Activated T-helper 1 cell treated with anti-CD3 and anti-CD28 coated beads, Interleukin-12 subunit alpha, Interleukin-12 subunit beta, Interleukin-2, Interleukin-4 antibody, amounts not matched to agents 30 ng/mL and 10 ng/mL and 1 ng/mL, durations not matched to agents 14 hours and 24 hours and 36 hours (primary cell): ENCODE results near the gene ESYT1. TPM values are rescaled to one million over a fixed set of nuclear protein-coding genes. Genes with fewer than 3 reads are reported as not detected.
A peak's percentile ranks its signal among the peaks of the same experiment; 100 is the strongest.

ENCODE experiments used
- DNase-seq: peaks from one replicate; pipeline ENCODE4 v3.0.0; 2021; ENCODE audit warnings: low spot score
- H3K27ac Mint-ChIP-seq: one replicate; pipeline ENCODE4 v1.8.0; 2021; ENCODE audit warnings: mild to moderate bottlenecking, mixed read lengths
- H3K27me3 Mint-ChIP-seq: one replicate; pipeline ENCODE4 v1.8.0; 2022; ENCODE audit warnings: mild to moderate bottlenecking, moderate library complexity, mixed read lengths; ENCODE audit not compliant: insufficient read depth
- H3K36me3 Mint-ChIP-seq: one replicate; pipeline ENCODE4 v1.8.0; 2021; ENCODE audit warnings: low read depth, mixed read lengths
- H3K4me1 Mint-ChIP-seq: one replicate; pipeline ENCODE4 v1.8.0; 2021; ENCODE audit warnings: low read depth, mixed read lengths
- H3K4me3 Mint-ChIP-seq: one replicate; pipeline ENCODE4 v1.8.0; 2021; ENCODE audit warnings: mild to moderate bottlenecking, moderate library complexity, mixed read lengths
- H3K9me3 Mint-ChIP-seq: one replicate; pipeline ENCODE4 v1.8.0; 2021; ENCODE audit warnings: mixed read lengths
- intact Hi-C: fragments of 100-400 bp; cut with micrococcal nuclease; formaldehyde crosslinking; loops from one replicate; pipeline ENCODE4 v1.15.1; 2024
- total RNA-seq: library from RNA; stranded (reverse); gene quantifications from 2 replicates; pipeline ENCODE4 v1.2.3, GENCODE V29; 2022

The ESYT1 gene
- total RNA-seq, 1 donor from 2014 or later = 161 TPM

DNA sequence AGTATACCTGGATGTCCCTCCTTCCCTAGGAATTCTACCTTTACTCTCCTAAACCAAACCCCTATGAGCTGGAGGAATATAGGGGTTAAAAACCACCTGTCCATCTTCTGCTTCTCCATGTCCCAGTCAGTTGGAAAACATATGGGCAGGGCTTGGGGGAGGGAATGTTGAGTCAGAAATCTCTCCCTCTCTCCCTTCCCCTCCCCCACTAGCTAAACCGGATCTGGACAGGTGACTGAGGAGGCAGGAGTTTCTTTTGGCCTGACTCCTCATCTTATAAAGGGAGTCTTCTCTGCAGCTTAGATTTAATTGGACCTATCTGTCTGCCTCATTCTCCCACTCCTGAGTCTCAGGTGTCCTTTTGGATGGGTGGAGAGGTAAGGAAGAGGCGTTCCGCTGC, 42.0 kb upstream of the ESYT1 start:
- no peaks in the 10 kb centered on the region for H3K9me3 Mint-ChIP-seq
- H3K27ac Mint-ChIP-seq = no peak overlapping the region
- peaks cover 13% of the 10 kb centered on the region for H3K27me3 Mint-ChIP-seq
- H3K4me1 Mint-ChIP-seq = peaks cover 8% of the 10 kb centered on the region
- no peak for DNase-seq
- H3K4me3 Mint-ChIP-seq = no peak overlapping the region
- H3K36me3 Mint-ChIP-seq = no peaks in the 10 kb centered on the region
- intact Hi-C loops = no loop called here

DNA sequence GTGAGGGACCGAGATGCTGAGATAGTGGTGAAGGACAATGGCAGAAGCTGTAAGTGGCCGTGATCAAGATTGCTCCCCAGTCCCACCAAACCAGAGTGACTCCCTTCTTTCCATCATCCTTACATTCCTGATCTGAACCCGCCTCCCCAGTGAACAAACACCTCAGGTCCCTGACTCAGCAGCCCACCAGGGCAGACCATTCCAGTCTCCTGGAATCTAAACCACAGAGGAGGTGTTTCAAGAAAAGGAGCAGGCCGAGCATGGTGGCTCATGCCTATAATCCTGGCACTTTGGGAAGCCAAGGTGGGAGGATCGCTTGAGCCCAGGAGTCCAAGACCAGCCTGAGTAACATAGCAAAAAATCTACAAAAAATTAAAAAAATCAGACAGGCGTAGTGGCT, 41.5 kb upstream of the ESYT1 start:
- H3K27me3 Mint-ChIP-seq = peaks cover 10% of the 10 kb centered on the region
- intact Hi-C loops = no loop called here
- H3K4me1 Mint-ChIP-seq = peaks cover 6% of the 10 kb centered on the region
- DNase-seq = no peak
- no peak overlapping the region for H3K27ac Mint-ChIP-seq
- no peaks in the 10 kb centered on the region for H3K36me3 Mint-ChIP-seq
- H3K9me3 Mint-ChIP-seq = no peaks in the 10 kb centered on the region
- H3K4me3 Mint-ChIP-seq = no peak overlapping the region

DNA sequence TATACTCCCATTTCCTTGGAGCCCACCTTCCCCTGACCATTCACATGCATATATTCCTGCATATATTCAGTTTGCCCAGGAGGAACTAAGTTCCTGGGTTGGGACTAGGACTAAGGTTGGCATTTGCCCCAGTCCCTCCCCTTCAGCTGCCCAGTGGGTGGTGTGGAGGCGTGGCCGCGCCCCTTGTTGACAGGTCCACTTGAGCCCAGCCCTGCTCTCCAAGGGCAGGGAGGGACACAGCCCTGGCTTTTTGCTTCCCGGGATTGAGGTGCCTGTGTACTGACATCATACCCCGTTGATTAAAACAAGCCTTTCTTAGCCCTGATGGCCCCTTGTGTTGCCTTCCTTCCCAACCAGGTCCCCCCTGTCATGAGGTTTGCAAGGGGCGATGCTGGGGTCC, 40.8 kb upstream of the ESYT1 start:
- intact Hi-C loops = no loop called here
- Mint-ChIP-seq H3K9me3 (no peaks in the 10 kb centered on the region), H3K4me1 (peaks cover 6% of the 10 kb centered on the region), H3K36me3 (no peaks in the 10 kb centered on the region), H3K4me3 (no peak overlapping the region), H3K27me3 (peaks cover 6% of the 10 kb centered on the region), H3K27ac (no peak overlapping the region)
- DNase-seq = no peak

DNA sequence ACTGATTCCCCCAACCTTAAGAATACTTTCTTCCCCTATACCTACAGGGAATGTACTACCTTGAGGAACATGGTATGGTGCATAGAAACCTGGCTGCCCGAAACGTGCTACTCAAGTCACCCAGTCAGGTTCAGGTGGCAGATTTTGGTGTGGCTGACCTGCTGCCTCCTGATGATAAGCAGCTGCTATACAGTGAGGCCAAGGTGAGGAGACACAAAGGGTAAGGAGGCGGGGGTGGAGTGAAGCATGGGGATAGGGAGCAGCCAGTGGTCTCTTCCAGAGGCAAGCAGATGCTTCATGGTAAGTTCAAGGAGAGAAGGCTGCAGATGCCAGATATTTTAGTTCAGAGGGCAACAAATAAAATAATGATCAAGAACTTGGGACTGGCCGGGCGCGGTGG, 30.3 kb upstream of the ESYT1 start:
- Mint-ChIP-seq H3K36me3 (no peaks in the 10 kb centered on the region), H3K4me1 (peaks cover 20% of the 10 kb centered on the region), H3K9me3 (no peaks in the 10 kb centered on the region), H3K4me3 (no peak overlapping the region), H3K27ac (no peak overlapping the region), H3K27me3 (peaks cover 13% of the 10 kb centered on the region)
- no peak for DNase-seq
- intact Hi-C loops = no loop called here

DNA sequence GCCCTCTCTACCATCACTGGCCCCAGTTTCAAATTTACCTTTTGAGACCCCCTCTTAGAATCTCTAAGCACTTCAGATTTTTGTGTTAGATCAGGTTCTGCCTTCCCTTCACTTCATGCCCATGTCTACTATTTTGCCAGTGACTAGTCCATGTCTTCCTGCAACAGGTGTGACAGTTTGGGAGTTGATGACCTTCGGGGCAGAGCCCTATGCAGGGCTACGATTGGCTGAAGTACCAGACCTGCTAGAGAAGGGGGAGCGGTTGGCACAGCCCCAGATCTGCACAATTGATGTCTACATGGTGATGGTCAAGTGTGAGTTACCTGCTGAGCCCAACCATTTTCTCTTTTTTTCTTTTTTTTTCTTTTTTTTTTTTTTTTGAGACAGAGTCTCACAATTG, 29.5 kb upstream of the ESYT1 start:
- no peaks in the 10 kb centered on the region for H3K36me3 Mint-ChIP-seq
- H3K4me3 Mint-ChIP-seq = no peak overlapping the region

DNA sequence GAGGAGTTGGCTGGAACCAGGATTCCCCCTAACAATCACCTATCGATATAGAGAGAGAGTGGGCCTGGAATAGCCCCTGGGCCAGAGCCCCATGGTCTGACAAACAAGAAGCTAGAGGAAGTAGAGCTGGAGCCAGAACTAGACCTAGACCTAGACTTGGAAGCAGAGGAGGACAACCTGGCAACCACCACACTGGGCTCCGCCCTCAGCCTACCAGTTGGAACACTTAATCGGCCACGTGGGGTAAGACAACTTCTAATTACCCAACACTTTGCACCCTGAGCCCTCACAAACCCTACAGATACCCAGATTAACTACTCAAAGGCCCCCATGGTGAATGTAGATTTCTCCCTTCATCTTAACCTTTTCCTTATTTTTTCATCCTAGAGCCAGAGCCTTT, 28.3 kb upstream of the ESYT1 start:
- Mint-ChIP-seq H3K27ac (no peak overlapping the region), H3K4me3 (no peak overlapping the region), H3K27me3 (peaks cover 8% of the 10 kb centered on the region), H3K9me3 (no peaks in the 10 kb centered on the region), H3K36me3 (peaks cover 3% of the 10 kb centered on the region), H3K4me1 (peaks cover 33% of the 10 kb centered on the region)
- intact Hi-C loops = no loop called here
- DNase-seq = no peak

More for the DNA sequence above, 29.5 kb upstream of the ESYT1 start:
- Mint-ChIP-seq H3K9me3 (no peaks in the 10 kb centered on the region), H3K27me3 (peaks cover 11% of the 10 kb centered on the region), H3K4me1 (peaks cover 28% of the 10 kb centered on the region), H3K27ac (no peak overlapping the region)
- DNase-seq = no peak
- intact Hi-C loops = no loop called here

DNA sequence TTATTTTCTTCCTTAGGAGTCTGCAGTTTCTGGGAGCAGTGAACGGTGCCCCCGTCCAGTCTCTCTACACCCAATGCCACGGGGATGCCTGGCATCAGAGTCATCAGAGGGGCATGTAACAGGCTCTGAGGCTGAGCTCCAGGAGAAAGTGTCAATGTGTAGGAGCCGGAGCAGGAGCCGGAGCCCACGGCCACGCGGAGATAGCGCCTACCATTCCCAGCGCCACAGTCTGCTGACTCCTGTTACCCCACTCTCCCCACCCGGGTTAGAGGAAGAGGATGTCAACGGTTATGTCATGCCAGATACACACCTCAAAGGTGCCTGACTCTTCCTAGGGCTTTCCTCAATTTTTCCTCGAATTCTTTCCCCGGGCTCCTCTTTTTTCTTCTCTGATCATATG, 27.0 kb upstream of the ESYT1 start:
- intact Hi-C loops = no loop called here
- Mint-ChIP-seq H3K27me3 (peaks cover 8% of the 10 kb centered on the region), H3K4me3 (no peak overlapping the region), H3K9me3 (no peaks in the 10 kb centered on the region), H3K36me3 (peaks cover 12% of the 10 kb centered on the region), H3K4me1 (peaks cover 41% of the 10 kb centered on the region), H3K27ac (peak overlapping the region; percentile 28)
- DNase-seq = no peak

DNA sequence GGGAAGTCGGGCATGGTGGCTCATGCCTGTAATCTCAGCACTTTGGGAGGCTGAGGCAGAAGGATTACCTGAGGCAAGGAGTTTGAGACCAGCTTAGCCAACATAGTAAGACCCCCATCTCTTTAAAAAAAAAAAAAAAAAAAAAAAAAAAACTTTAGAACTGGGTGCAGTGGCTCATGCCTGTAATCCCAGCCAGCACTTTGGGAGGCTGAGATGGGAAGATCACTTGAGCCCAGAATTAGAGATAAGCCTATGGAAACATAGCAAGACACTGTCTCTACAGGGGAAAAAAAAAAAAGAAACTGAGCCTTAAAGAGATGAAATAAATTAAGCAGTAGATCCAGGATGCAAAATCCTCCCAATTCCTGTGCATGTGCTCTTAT, 25.4 kb upstream of the ESYT1 start:
- no peak for DNase-seq

DNA sequence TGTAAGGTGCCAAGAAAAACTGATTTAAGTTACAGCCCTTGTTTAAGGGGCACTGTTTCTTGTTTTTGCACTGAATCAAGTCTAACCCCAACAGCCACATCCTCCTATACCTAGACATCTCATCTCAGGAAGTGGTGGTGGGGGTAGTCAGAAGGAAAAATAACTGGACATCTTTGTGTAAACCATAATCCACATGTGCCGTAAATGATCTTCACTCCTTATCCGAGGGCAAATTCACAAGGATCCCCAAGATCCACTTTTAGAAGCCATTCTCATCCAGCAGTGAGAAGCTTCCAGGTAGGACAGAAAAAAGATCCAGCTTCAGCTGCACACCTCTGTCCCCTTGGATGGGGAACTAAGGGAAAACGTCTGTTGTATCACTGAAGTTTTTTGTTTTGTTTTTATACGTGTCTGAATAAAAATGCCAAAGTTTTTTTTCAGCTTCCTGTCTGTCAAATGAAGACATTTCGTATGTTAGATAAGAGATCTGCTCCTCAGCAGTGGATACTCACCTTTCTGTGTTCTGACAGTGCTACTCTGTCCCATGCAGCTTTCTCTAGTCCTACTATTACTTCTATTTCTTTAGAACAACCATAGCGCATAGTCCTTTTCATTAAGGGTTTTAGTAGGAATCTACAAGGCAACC, 24.9 kb upstream of the ESYT1 start:
- H3K36me3 Mint-ChIP-seq = peaks cover 30% of the 10 kb centered on the region
- peaks cover 49% of the 10 kb centered on the region for H3K4me1 Mint-ChIP-seq
- H3K27ac Mint-ChIP-seq = peak overlapping the region; percentile 89
- H3K9me3 Mint-ChIP-seq = no peaks in the 10 kb centered on the region
- H3K4me3 Mint-ChIP-seq = peak overlapping the region; percentile 98
- intact Hi-C loops = no loop called here
- no peak for DNase-seq
- no peaks in the 10 kb centered on the region for H3K27me3 Mint-ChIP-seq

More for the DNA sequence above, 25.4 kb upstream of the ESYT1 start:
- Mint-ChIP-seq H3K27ac (peak overlapping the region; percentile 89), H3K4me3 (peak overlapping the region; percentile 98), H3K4me1 (peaks cover 49% of the 10 kb centered on the region), H3K36me3 (peaks cover 25% of the 10 kb centered on the region), H3K9me3 (no peaks in the 10 kb centered on the region), H3K27me3 (peaks cover 2% of the 10 kb centered on the region)
- intact Hi-C loops = no loop called here

DNA sequence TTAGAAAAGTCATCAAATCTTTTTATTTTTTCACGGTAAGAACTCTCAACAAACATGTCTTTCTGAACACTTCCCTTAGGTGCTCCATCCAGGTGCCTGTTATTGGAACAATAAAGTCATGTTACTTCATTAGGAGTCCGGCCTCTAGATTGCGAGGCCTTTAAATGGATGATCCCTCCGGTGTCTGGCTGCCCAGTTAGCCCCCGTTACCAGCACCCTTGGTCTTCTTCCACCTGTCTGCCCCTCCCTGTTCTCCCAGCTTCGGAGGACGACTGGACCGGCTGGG, 24.3 kb upstream of the ESYT1 start:
- no peaks in the 10 kb centered on the region for H3K9me3 Mint-ChIP-seq
- H3K36me3 Mint-ChIP-seq = peaks cover 35% of the 10 kb centered on the region
- no peak for DNase-seq
- intact Hi-C loops = loop anchor here (1.0 kb wide), 14 partner anchors 13 to 585 kb away; partner anchors contain the start of genes DNAJC14, MYL6B, PTGES3 and RPL41
- peak overlapping the region; percentile 98 for H3K4me3 Mint-ChIP-seq
- H3K27ac Mint-ChIP-seq = peak overlapping the region; percentile 89
- H3K4me1 Mint-ChIP-seq = peaks cover 49% of the 10 kb centered on the region
- no peaks in the 10 kb centered on the region for H3K27me3 Mint-ChIP-seq

DNA sequence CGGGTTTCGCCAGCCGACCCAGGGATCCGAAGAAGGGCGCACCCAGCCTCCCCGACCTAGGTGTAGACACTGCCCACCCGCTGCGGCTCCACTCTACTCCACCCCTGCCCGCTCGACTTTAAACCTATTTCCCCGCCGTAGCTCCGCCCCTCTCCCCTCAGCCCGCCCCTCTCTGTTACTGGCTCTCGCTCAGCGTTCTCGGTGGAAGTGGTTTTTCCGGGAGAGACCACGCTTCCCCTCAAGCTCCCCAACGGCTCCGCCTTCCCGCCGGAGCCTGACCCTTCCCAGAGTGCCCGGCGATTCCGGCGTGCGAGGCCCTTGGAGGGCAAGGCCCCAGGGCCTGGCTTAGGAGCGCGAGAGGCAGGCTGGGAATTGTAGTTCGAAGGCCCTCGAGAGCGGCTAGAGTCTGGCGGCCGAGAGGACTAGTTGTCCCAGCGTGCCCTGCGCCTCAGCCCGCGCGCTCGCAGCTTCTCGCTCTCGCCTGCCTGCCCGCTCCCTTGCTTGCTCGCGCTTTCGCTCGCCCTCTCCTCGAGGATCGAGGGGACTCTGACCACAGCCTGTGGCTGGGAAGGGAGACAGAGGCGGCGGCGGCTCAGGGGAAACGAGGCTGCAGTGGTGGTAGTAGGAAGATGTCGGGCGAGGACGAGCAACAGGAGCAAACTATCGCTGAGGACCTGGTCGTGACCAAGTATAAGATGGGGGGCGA, 23.8 kb upstream of the ESYT1 start, which contains the start of gene PA2G4:
PA2G4 (plus strand) TSS at position 451 of the 706 bp plus-strand sequence; CDS start at position 630, 179 bp downstream.
- Mint-ChIP-seq H3K27ac (peak within 1 kb of the TSS; percentile 89), H3K9me3 (no peaks in the 10 kb centered on the region), H3K27me3 (no peaks in the 10 kb centered on the region), H3K4me3 (peak within 1 kb of the TSS; percentile 98), H3K4me1 (peaks cover 49% of the 10 kb centered on the region), H3K36me3 (peaks cover 39% of the 10 kb centered on the region)
- DNase-seq = peak; percentile 99
- intact Hi-C loops = loop anchor here (1.0 kb wide), 14 partner anchors 12 to 584 kb away; partner anchors contain the start of genes DNAJC14, MYL6B, PTGES3 and RPL41

DNA sequence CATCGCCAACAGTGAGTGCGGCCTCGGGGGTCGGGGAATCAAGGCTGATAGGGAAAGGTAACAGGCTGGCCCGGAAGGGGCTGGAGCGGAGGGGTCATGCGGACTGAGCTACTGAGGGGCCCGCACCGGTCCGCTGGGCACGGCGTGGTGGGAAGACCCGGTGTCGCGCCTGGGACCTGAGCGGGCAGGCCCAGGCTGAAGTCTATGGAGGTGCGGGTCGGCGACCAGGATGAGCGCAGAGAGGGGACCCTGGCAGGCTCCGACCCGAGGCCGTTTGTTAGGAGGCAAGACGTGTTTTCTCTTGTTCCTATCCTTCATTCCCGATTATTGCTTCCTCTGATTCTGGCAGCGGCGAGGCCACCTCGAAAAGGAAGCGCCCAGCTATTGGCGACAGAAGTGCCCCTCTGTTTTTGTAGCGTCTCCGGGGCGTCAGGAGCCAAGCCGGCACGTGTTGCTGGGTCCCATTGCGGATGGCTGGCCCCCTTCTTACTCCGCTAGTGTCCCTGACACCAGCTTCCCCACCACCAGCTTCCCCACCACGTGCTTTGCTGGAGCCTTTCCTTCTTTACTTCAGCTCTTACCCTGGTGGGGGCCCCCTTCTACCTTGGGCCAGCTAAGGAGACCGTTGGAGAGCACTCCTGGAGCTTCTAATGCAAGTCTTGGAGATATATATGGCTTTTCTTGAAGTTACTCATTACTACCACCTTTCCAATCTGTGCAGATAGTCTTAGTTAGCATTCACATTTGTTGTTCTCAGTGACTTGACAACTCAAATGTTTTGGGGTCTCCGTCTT, 23.1 kb upstream of the ESYT1 start:
- intact Hi-C loops = loop anchor here (1.0 kb wide), 14 partner anchors 11 to 583 kb away; partner anchors contain the start of genes DNAJC14, MYL6B, PTGES3 and RPL41
- H3K4me3 Mint-ChIP-seq = peak overlapping the region; percentile 98
- H3K27me3 Mint-ChIP-seq = no peaks in the 10 kb centered on the region
- peaks cover 49% of the 10 kb centered on the region for H3K4me1 Mint-ChIP-seq
- peak overlapping the region; percentile 89 for H3K27ac Mint-ChIP-seq
- peak; percentile 16 for DNase-seq
- H3K36me3 Mint-ChIP-seq = peaks cover 44% of the 10 kb centered on the region
- no peaks in the 10 kb centered on the region for H3K9me3 Mint-ChIP-seq

DNA sequence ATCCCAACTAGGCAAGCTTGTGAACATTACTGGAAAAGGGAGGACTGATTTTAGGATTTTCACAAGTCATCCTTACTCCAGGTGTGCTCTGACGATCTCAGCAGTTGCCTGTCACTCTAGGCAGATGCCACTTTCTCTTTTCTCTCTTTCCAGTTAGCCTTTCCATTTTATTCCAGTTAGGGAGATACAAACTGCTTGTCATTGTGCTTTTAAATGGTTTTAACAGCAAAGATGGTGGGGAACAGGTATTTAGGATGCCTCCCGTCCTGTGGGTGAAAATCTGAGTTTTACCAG, 22.5 kb upstream of the ESYT1 start:
- Mint-ChIP-seq H3K27me3 (no peaks in the 10 kb centered on the region), H3K9me3 (no peaks in the 10 kb centered on the region), H3K27ac (peak overlapping the region; percentile 89), H3K4me3 (peak overlapping the region; percentile 98), H3K4me1 (peaks cover 49% of the 10 kb centered on the region), H3K36me3 (peaks cover 49% of the 10 kb centered on the region)
- intact Hi-C loops = no loop called here
- DNase-seq = no peak
